Upper lobe of left lung (tissue), 6 donors: Measurements from ENCODE around the gene NT5C2. TPM values are rescaled to one million over a fixed set of nuclear protein-coding genes. Genes with fewer than 3 reads are reported as not detected.
"Not testable (repeated sequence)": the region's sequence is repeated elsewhere in the genome, so short reads cannot be mapped to it uniquely, and the experiment has no call there.

ENCODE experiments used
- ATAC-seq, 2 donors: fragments of 200-7000 bp; cut with Tn5 transposase; one replicate each; pipeline ENCODE4 v1.9.1; 2022; ENCODE audit warnings: mild to moderate bottlenecking in 2 of 2, moderate library complexity in 2 of 2; ENCODE audit not compliant: low FRiP score in 2 of 2
- DNase-seq, 2 donors: peaks; one replicate each; pipeline ENCODE4 v3.0.0-alpha.2; 2019 to 2020
- H3K27ac ChIP-seq, 4 donors: fragments of 200-600 bp; sonication (generic); one replicate each; pipeline ENCODE4 v1.5.1; 2016 to 2019
- H3K27me3 ChIP-seq, 4 donors: fragments of 200-600 bp; sonication (generic); one replicate each; pipeline ENCODE4 v1.5.1; 2017 to 2019
- H3K36me3 ChIP-seq, 4 donors: fragments of 200-600 bp; sonication (generic); one replicate each; pipeline ENCODE4 v1.5.1; 2016 to 2019
- H3K4me1 ChIP-seq, 4 donors: fragments of 200-600 bp; sonication (generic); one replicate each; pipeline ENCODE4 v1.5.1; 2018 to 2019
- H3K4me3 ChIP-seq, 4 donors: fragments of 200-600 bp; sonication (generic); one replicate each; pipeline ENCODE4 v1.5.1; 2017 to 2019; ENCODE audit warnings: mild to moderate bottlenecking in 2 of 4, moderate library complexity in 1 of 4
- H3K9me3 ChIP-seq, 4 donors: fragments of 200-600 bp; sonication (generic); one replicate each; pipeline ENCODE4 v1.5.1; 2018 to 2019
- EP300 ChIP-seq, 4 donors: sonication (generic); formaldehyde crosslinking; IDR thresholded peaks; one replicate each; pipeline ENCODE4 v1.5.1; 2017; ENCODE audit warnings: antibody characterized with exemption in 4 of 4, control low read depth in 2 of 4
- POLR2A ChIP-seq, 4 donors: fragments of 450-650 bp; IDR thresholded peaks; one replicate each; pipeline ENCODE4 v1.5.1; 2016 to 2017; ENCODE audit warnings: antibody characterized with exemption in 4 of 4, mild to moderate bottlenecking in 2 of 4
- POLR2AphosphoS5 ChIP-seq, 2 donors: sonication (generic); formaldehyde crosslinking; IDR thresholded peaks; one replicate each; pipeline ENCODE4 v1.5.1; 2017; ENCODE audit warnings: antibody characterized with exemption in 2 of 2
- WGBS, 2 donors: methylation state at CpG; one replicate each; pipeline ENCODE4 v1.1.5; 2017 to 2018; 5-methylcytosine and 5-hydroxymethylcytosine counted together
- total RNA-seq, 6 donors: library from RNA; depleted of rRNA in 4 of 6; stranded (reverse); fragments of >200 nt in 4 of 6; gene quantifications; one replicate each; pipeline versions ENCODE4 v1.1.0 to v1.2.1, GENCODE V29; 2016 to 2021
- TF ChIP-seq, protein P1 (sequence below), 6 experiments: fragments of 450-650 bp in 4 of 6; fragments of 200-600 bp in 2 of 6; sonication (generic) in 2 of 6; IDR thresholded peaks; one replicate each; pipeline ENCODE4 v1.5.1; 2016 to 2019; ENCODE audit warnings: antibody characterized with exemption in 6 of 6
- donor health status: DM: no; HTN: no; CAD: no; lungs with moderate emphysema.
- donor health status: DM: no; HTN: yes; CAD: no; lungs with severe emphysema.

The NT5C2 gene
- total RNA-seq, 6 donors from 2014 or later: 47.4 to 122 (median 85.1) TPM

GRCh38 chr10:103177123-103177522 lies 15.9 kb downstream of the NT5C2 start:
- TF ChIP-seq EP300 (IDR thresholded peaks at IDR 0.05): no peak
- TF ChIP-seq, protein P1, sequence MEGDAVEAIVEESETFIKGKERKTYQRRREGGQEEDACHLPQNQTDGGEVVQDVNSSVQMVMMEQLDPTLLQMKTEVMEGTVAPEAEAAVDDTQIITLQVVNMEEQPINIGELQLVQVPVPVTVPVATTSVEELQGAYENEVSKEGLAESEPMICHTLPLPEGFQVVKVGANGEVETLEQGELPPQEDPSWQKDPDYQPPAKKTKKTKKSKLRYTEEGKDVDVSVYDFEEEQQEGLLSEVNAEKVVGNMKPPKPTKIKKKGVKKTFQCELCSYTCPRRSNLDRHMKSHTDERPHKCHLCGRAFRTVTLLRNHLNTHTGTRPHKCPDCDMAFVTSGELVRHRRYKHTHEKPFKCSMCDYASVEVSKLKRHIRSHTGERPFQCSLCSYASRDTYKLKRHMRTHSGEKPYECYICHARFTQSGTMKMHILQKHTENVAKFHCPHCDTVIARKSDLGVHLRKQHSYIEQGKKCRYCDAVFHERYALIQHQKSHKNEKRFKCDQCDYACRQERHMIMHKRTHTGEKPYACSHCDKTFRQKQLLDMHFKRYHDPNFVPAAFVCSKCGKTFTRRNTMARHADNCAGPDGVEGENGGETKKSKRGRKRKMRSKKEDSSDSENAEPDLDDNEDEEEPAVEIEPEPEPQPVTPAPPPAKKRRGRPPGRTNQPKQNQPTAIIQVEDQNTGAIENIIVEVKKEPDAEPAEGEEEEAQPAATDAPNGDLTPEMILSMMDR (IDR thresholded peaks at IDR 0.05): no peak
- TF ChIP-seq POLR2A (IDR thresholded peaks at IDR 0.05): no peak
- no peak for TF ChIP-seq POLR2AphosphoS5 (IDR thresholded peaks at IDR 0.05)
- H3K4me3 ChIP-seq: no peak overlapping the region
- H3K27ac ChIP-seq: no peak overlapping the region
- H3K36me3 ChIP-seq: peaks cover 9 to 73% (median 46%) of the 10 kb centered on the region in 4 donors
- no peak for ATAC-seq
- WGBS, 2 donors: 29 to 53% methylated on average over 1 of the region's 1 CpG
- peaks cover 11 to 18% (median 11%) of the 10 kb centered on the region in 4 donors for H3K4me1 ChIP-seq
- no peaks in the 10 kb centered on the region for H3K27me3 ChIP-seq
- DNase-seq: no peak
- H3K9me3 ChIP-seq: no peaks in the 10 kb centered on the region

DNA sequence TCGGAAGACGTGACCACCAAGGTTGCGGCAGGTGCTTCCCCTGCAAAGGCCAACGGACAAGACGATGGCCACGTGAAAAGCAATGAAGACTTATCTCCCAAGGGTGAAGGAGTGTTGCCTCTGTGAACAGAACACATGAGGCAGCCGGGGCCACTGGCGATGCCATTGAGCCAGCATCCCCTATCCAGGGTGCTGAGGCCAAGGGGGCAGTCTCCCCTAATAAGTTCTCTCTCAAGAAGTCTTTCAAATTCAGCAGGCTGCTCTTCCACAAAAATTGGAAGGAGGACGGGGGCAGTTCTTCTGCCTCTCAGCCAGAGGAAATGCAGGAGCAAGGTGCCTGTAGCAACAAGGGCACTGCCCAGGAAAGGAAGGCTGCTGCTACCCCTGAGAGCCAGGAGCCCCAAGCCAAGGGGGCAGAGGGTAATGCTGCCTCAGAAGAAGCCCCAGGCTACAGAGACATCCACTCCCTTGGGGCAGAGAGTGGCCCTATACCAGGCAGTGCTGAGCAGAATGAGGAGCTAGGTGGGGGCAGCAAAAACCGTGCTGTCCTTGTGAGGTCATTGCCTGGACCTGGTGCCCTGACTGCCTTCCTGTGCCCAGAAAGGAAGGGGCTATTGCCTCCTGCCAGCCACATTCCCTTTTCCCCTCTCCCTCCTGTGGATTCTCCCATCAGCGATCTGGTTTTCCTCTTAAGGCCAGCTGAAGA lies 17.3 kb downstream of the NT5C2 start:
- TF ChIP-seq POLR2AphosphoS5 (IDR thresholded peaks at IDR 0.05): no peak
- TF ChIP-seq, protein P1 (IDR thresholded peaks at IDR 0.05): no peak
- TF ChIP-seq EP300 (IDR thresholded peaks at IDR 0.05): no peak
- no peak for TF ChIP-seq POLR2A (IDR thresholded peaks at IDR 0.05)
- Histone ChIP-seq H3K27me3 (no peaks in the 10 kb centered on the region), H3K4me3 (no peak overlapping the region), H3K36me3 (peaks cover 9 to 83% (median 51%) of the 10 kb centered on the region in 4 donors), H3K27ac (no peak overlapping the region), H3K4me1 (peaks cover 4 to 17% (median 11%) of the 10 kb centered on the region in 4 donors), H3K9me3 (no peaks in the 10 kb centered on the region)
- ATAC-seq (peak in 1 of 2 donors; percentile 53), DNase-seq (no peak)
- WGBS, 2 donors: 89 to 95% methylated on average over 8 to 11 of the region's 11 CpGs

DNA sequence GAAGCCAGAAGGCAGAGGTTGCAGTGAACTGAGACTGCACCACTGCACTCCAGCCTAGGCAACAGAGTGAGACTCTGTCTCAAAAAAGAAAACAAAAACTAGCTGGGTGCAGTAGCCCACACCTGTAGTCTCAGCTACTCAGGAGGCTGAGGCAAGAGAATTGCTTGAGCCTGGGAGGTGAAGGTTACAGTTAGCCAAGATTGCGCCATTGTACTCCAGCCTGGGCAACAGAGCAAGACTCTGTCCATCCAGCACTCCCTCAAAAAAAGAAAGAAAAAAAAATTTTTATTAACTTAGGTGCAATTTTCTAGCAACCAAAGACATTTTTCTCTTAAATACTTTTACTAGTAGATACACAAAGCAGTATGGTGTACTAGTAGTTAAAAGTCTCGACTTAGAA lies 18.7 kb downstream of the NT5C2 start:
- WGBS, 2 donors: 93 to 94% methylated on average over 2 of the region's 2 CpGs
- H3K36me3 ChIP-seq: peaks cover 9 to 81% (median 51%) of the 10 kb centered on the region in 4 donors

GRCh38 chr10:103171278-103171677 lies 21.8 kb downstream of the NT5C2 start:
- H3K27ac ChIP-seq: peak overlapping the region in 3 of 4 donors; percentile 22 to 63 (median 41)

More for the DNA sequence above, 18.7 kb downstream of the NT5C2 start:
- not testable (repeated sequence) for H3K4me3 ChIP-seq, H3K27me3 ChIP-seq, DNase-seq, ATAC-seq, H3K9me3 ChIP-seq
- peaks cover 7 to 17% (median 12%) of the 10 kb centered on the region in 4 donors for H3K4me1 ChIP-seq
- peak overlapping the region in 1 of 4 donors; percentile 7 for H3K27ac ChIP-seq

GRCh38 chr10:103168438-103168837 lies 24.6 kb downstream of the NT5C2 start:
- DNase-seq (no peak), ATAC-seq (no peak)
- no peak overlapping the region for H3K27ac ChIP-seq
- no peaks in the 10 kb centered on the region for H3K27me3 ChIP-seq
- peaks cover 5 to 61% (median 22%) of the 10 kb centered on the region in 4 donors for H3K36me3 ChIP-seq
- H3K9me3 ChIP-seq: no peaks in the 10 kb centered on the region
- TF ChIP-seq, protein P1 (IDR thresholded peaks at IDR 0.05): no peak
- no peak for TF ChIP-seq EP300 (IDR thresholded peaks at IDR 0.05)
- no peak for TF ChIP-seq POLR2AphosphoS5 (IDR thresholded peaks at IDR 0.05)
- TF ChIP-seq POLR2A (IDR thresholded peaks at IDR 0.05): no peak
- H3K4me3 ChIP-seq: no peak overlapping the region
- H3K4me1 ChIP-seq: peaks cover 0 to 12% (median 9%) of the 10 kb centered on the region in 4 donors

More at GRCh38 chr10:103171278-103171677, 21.8 kb downstream of the NT5C2 start:
- peaks cover 9 to 73% (median 43%) of the 10 kb centered on the region in 4 donors for H3K36me3 ChIP-seq
- H3K4me3 ChIP-seq: no peak overlapping the region
- 25 to 31% methylated on average over 1 of the region's 1 CpG for WGBS, 2 donors
- TF ChIP-seq POLR2AphosphoS5 (IDR thresholded peaks at IDR 0.05): no peak
- no peak for TF ChIP-seq POLR2A (IDR thresholded peaks at IDR 0.05)
- TF ChIP-seq EP300 (IDR thresholded peaks at IDR 0.05): no peak
- TF ChIP-seq, protein P1 (IDR thresholded peaks at IDR 0.05): no peak
- ATAC-seq: no peak
- DNase-seq: no peak
- peaks cover 6 to 17% (median 10%) of the 10 kb centered on the region in 4 donors for H3K4me1 ChIP-seq
- H3K27me3 ChIP-seq: no peaks in the 10 kb centered on the region
- no peaks in the 10 kb centered on the region for H3K9me3 ChIP-seq

GRCh38 chr10:103167554-103167953 lies 25.5 kb downstream of the NT5C2 start:
- not testable (repeated sequence) for H3K27ac ChIP-seq, DNase-seq, H3K4me3 ChIP-seq, H3K27me3 ChIP-seq, ATAC-seq, H3K9me3 ChIP-seq
- H3K36me3 ChIP-seq: peaks cover 3 to 60% (median 18%) of the 10 kb centered on the region in 4 donors
- H3K4me1 ChIP-seq: peaks cover 0 to 12% (median 9%) of the 10 kb centered on the region in 4 donors
- 96% methylated on average over 5 of the region's 5 CpGs for WGBS, 2 donors
